H9 (cell line): ENCODE measurements around the gene SECISBP2. TPM values are rescaled to one million over a fixed set of nuclear protein-coding genes. Genes with fewer than 3 reads are reported as not detected.

Experiments
- DNase-seq: peaks from one replicate; pipeline ENCODE4 v3.0.0-alpha.2; 2017
- H2AFZ ChIP-seq: one replicate; pipeline ENCODE4 v1.6.1; 2013; ENCODE audit warnings: mild to moderate bottlenecking, low read length, control low read depth, moderate library complexity
- H2AK5ac ChIP-seq: 2 replicates; pipeline ENCODE4 v1.6.1; 2013; ENCODE audit warnings: low read length, control low read depth, mixed read lengths; ENCODE audit not compliant: insufficient read length
- H2BK120ac ChIP-seq: one replicate; pipeline ENCODE4 v1.6.1; 2013; ENCODE audit warnings: low read depth, mild to moderate bottlenecking, low read length, control low read depth, inconsistent platforms; ENCODE audit not compliant: poor library complexity, severe bottlenecking
- H2BK12ac ChIP-seq: 2 replicates; pipeline ENCODE4 v1.6.1; 2013; ENCODE audit warnings: low read length, control low read depth, mixed read lengths, low read depth; ENCODE audit not compliant: insufficient read length
- H2BK15ac ChIP-seq: 2 replicates; pipeline ENCODE4 v1.6.1; 2013; ENCODE audit warnings: low read depth, low read length, control low read depth
- H2BK20ac ChIP-seq: one replicate; pipeline ENCODE4 v1.6.1; 2013; ENCODE audit warnings: low read depth, mild to moderate bottlenecking, low read length, control low read depth, inconsistent platforms; ENCODE audit not compliant: poor library complexity, severe bottlenecking
- H2BK5ac ChIP-seq: 2 replicates; pipeline ENCODE4 v1.6.1; 2013; ENCODE audit warnings: low read length, control low read depth, mixed read lengths; ENCODE audit not compliant: insufficient read length
- H3K14ac ChIP-seq: 2 replicates; pipeline ENCODE4 v1.6.1; 2013; ENCODE audit warnings: low read length, control low read depth; ENCODE audit not compliant: insufficient read depth
- H3K18ac ChIP-seq: 2 replicates; pipeline ENCODE4 v1.6.1; 2013; ENCODE audit warnings: low read depth, mild to moderate bottlenecking, mixed read lengths, low read length, control low read depth; ENCODE audit not compliant: insufficient read length
- H3K23ac ChIP-seq: 2 replicates; pipeline ENCODE4 v1.6.1; 2013; ENCODE audit warnings: low read length, control low read depth, mixed read lengths, low read depth; ENCODE audit not compliant: insufficient read length
- H3K23me2 ChIP-seq: 2 replicates; pipeline ENCODE4 v1.6.1; 2013; ENCODE audit warnings: low read depth, mild to moderate bottlenecking, mixed read lengths, low read length, control low read depth; ENCODE audit not compliant: insufficient read length, poor library complexity, severe bottlenecking
- H3K27ac ChIP-seq: 2 replicates; pipeline ENCODE4 v1.5.1; 2013; ENCODE audit warnings: low read length, control low read depth, mixed read lengths, low read depth; ENCODE audit not compliant: insufficient read length
- H3K27me3 ChIP-seq: 2 replicates; pipeline ENCODE4 v1.6.1; 2013; ENCODE audit warnings: low read length, control low read depth, inconsistent platforms; ENCODE audit not compliant: insufficient read depth
- H3K4ac ChIP-seq: 2 replicates; pipeline ENCODE4 v1.6.1; 2013; ENCODE audit warnings: low read depth, mild to moderate bottlenecking, control low read depth, inconsistent platforms, low read length, moderate library complexity
- H3K4me1 ChIP-seq: 2 replicates; pipeline ENCODE4 v1.6.1; 2013; ENCODE audit warnings: low read length, control low read depth, inconsistent platforms; ENCODE audit not compliant: insufficient read depth
- H3K4me2 ChIP-seq: 2 replicates; pipeline ENCODE4 v1.6.1; 2013; ENCODE audit warnings: low read length, control low read depth, mixed read lengths; ENCODE audit not compliant: insufficient read length, insufficient read depth
- H3K56ac ChIP-seq: 2 replicates; pipeline ENCODE4 v1.6.1; 2013; ENCODE audit warnings: low read depth, mild to moderate bottlenecking, mixed read lengths, low read length, control low read depth; ENCODE audit not compliant: insufficient read length
- H3K79me1 ChIP-seq: 2 replicates; pipeline ENCODE4 v1.6.1; 2013; ENCODE audit warnings: low read depth, mild to moderate bottlenecking, moderate library complexity, low read length, control low read depth, inconsistent platforms; ENCODE audit not compliant: insufficient read depth, poor library complexity, severe bottlenecking
- H3K79me2 ChIP-seq: 2 replicates; pipeline ENCODE4 v1.6.1; 2013; ENCODE audit warnings: low read length, control low read depth, inconsistent platforms; ENCODE audit not compliant: insufficient read depth
- H3K9ac ChIP-seq: 2 replicates; pipeline ENCODE4 v1.6.1; 2013; ENCODE audit warnings: low read length, control low read depth, mixed read lengths; ENCODE audit not compliant: insufficient read length; ENCODE audit errors: extremely low read depth
- H3K9me3 ChIP-seq: one replicate; pipeline ENCODE4 v1.6.1; 2013; ENCODE audit warnings: low read depth, low read length, inconsistent platforms; ENCODE audit not compliant: control insufficient read depth
- H3T11ph ChIP-seq: one replicate; pipeline ENCODE4 v1.6.1; 2013; ENCODE audit warnings: mild to moderate bottlenecking, low read length, control low read depth, inconsistent platforms
- H4K20me1 ChIP-seq: one replicate; pipeline ENCODE4 v1.6.1; 2013; ENCODE audit not compliant: control insufficient read depth, insufficient read length, insufficient read depth
- H4K5ac ChIP-seq: 2 replicates; pipeline ENCODE4 v1.6.1; 2013; ENCODE audit warnings: low read depth, mild to moderate bottlenecking, mixed read lengths, low read length, control low read depth; ENCODE audit not compliant: insufficient read length
- H4K8ac ChIP-seq: replicated peaks from 2 replicates; pipeline ENCODE4 v1.6.1; 2013; ENCODE audit warnings: low read length, control low read depth, mixed read lengths, low read depth; ENCODE audit not compliant: insufficient read length
- H4K91ac ChIP-seq: 2 replicates; pipeline ENCODE4 v1.6.1; 2013; ENCODE audit warnings: low read depth, mild to moderate bottlenecking, moderate library complexity, mixed read lengths, low read length, control low read depth; ENCODE audit not compliant: insufficient read length
- H3K27ac Mint-ChIP-seq, 3 experiments: 2 replicates in 2 of 3; 3 replicates in 1 of 3; pipeline ENCODE4 v1.8.0; 2020 to 2021; ENCODE audit warnings: mixed read lengths in 3 of 3, mild to moderate bottlenecking in 1 of 3, moderate library complexity in 1 of 3
- H3K27me3 Mint-ChIP-seq: 2 replicates; pipeline ENCODE4 v1.8.0; 2021; ENCODE audit warnings: low read depth, mild to moderate bottlenecking, moderate library complexity, mixed read lengths
- H3K36me3 Mint-ChIP-seq, 3 experiments: 2 replicates in 2 of 3; 3 replicates in 1 of 3; pipeline ENCODE4 v1.8.0; 2020 to 2021; ENCODE audit warnings: low read depth in 3 of 3, mixed read lengths in 3 of 3; ENCODE audit not compliant: insufficient read depth in 1 of 3
- H3K4me1 Mint-ChIP-seq, 2 experiments: 2 replicates each; pipeline ENCODE4 v1.8.0; 2020; ENCODE audit warnings: mixed read lengths in 2 of 2
- H3K4me3 Mint-ChIP-seq, 2 experiments: 2 replicates in 1 of 2; 3 replicates in 1 of 2; pipeline ENCODE4 v1.8.0; 2020 to 2021; ENCODE audit warnings: mild to moderate bottlenecking in 2 of 2, mixed read lengths in 2 of 2, moderate library complexity in 1 of 2
- H3K9me3 Mint-ChIP-seq, 2 experiments: 2 replicates in 1 of 2; 3 replicates in 1 of 2; pipeline ENCODE4 v1.8.0; 2020; ENCODE audit warnings: mild to moderate bottlenecking in 2 of 2, mixed read lengths in 2 of 2, moderate library complexity in 1 of 2
- CTCF ChIP-seq: fragments of 200-600 bp; sonication (generic); conservative IDR thresholded peaks from 3 replicates; pipeline ENCODE4 v1.8.0; 2021; ENCODE audit warnings: antibody characterized with exemption, mild to moderate bottlenecking
- whole genome bisulfite sequencing: extraction: QIAGEN DNeasy Blood & Tissue Kit; methylation state at CpG from one replicate; pipeline ENCODE4 v1.1.7; 2013; ENCODE audit warnings: missing lambda C conversion rate, low lambda C conversion rate, mixed read lengths; ENCODE audit not compliant: insufficient read length; ENCODE audit errors: extremely low coverage; 5-methylcytosine and 5-hydroxymethylcytosine counted together
- total RNA-seq: library from RNA; stranded (reverse); gene quantifications from 2 replicates; pipeline ENCODE4 v1.2.1, GENCODE V29; 2021

The SECISBP2 gene
- total RNA-seq, 1 experiment from 2014 or later: 62.7 TPM

GRCh38 chr9:89383721-89384300 is 65.5 kb downstream of the SECISBP2 start:
- Histone ChIP-seq H3K4me1 (no peaks in the 10 kb centered on the region), H3K27me3 (no peaks in the 10 kb centered on the region), H2BK12ac (no peak overlapping the region), H3K4ac (no peak overlapping the region), H4K8ac (no peak overlapping the region), H3K79me2 (no peaks in the 10 kb centered on the region), H3K23me2 (no peaks in the 10 kb centered on the region), H2BK15ac (no peak overlapping the region), H2BK5ac (no peak overlapping the region), H2AFZ (no peak overlapping the region), H3T11ph (no peak overlapping the region), H3K14ac (no peak overlapping the region), H3K9me3 (no peaks in the 10 kb centered on the region), H3K79me1 (no peaks in the 10 kb centered on the region), H3K23ac (no peak overlapping the region), H3K9ac (no peak overlapping the region), H3K27ac (no peak overlapping the region), H2AK5ac (no peak overlapping the region), H4K5ac (no peak overlapping the region), H2BK20ac (no peak overlapping the region), H3K56ac (no peak overlapping the region), H4K20me1 (no peaks in the 10 kb centered on the region), H3K4me2 (no peak overlapping the region), H2BK120ac (no peak overlapping the region), H4K91ac (no peak overlapping the region), H3K18ac (no peak overlapping the region)
- WGBS: no CpG with 5 or more reads among the region's 19 CpGs
- DNase-seq: no peak
- Mint-ChIP-seq H3K4me1 (peaks cover 0 to 2% of the 10 kb centered on the region in 2 experiments; a peak in 1 of 4 replicates), H3K27ac (peak overlapping the region in 1 of 3 experiments; percentile 90; a peak in 2 of 7 replicates), H3K9me3 (no peaks in the 10 kb centered on the region), H3K4me3 (no peak overlapping the region), H3K27me3 (no peaks in the 10 kb centered on the region), H3K36me3 (peaks cover 21 to 82% (median 72%) of the 10 kb centered on the region in 3 experiments; a peak in 6 of 7 replicates)
- no peak for TF ChIP-seq CTCF
